H9 (cell line): Measurements from ENCODE around the gene ETV6. TPM values are rescaled to one million over a fixed set of nuclear protein-coding genes. Genes with fewer than 3 reads are reported as not detected.

Experiments
- DNase-seq: peaks from one replicate; pipeline ENCODE4 v3.0.0-alpha.2; 2017
- H2AFZ ChIP-seq: one replicate; pipeline ENCODE4 v1.6.1; 2013; ENCODE audit warnings: mild to moderate bottlenecking, low read length, control low read depth, moderate library complexity
- H2AK5ac ChIP-seq: 2 replicates; pipeline ENCODE4 v1.6.1; 2013; ENCODE audit warnings: low read length, control low read depth, mixed read lengths; ENCODE audit not compliant: insufficient read length
- H2BK120ac ChIP-seq: one replicate; pipeline ENCODE4 v1.6.1; 2013; ENCODE audit warnings: low read depth, mild to moderate bottlenecking, low read length, control low read depth, inconsistent platforms; ENCODE audit not compliant: poor library complexity, severe bottlenecking
- H2BK12ac ChIP-seq: 2 replicates; pipeline ENCODE4 v1.6.1; 2013; ENCODE audit warnings: low read length, control low read depth, mixed read lengths, low read depth; ENCODE audit not compliant: insufficient read length
- H2BK15ac ChIP-seq: 2 replicates; pipeline ENCODE4 v1.6.1; 2013; ENCODE audit warnings: low read depth, low read length, control low read depth
- H2BK20ac ChIP-seq: one replicate; pipeline ENCODE4 v1.6.1; 2013; ENCODE audit warnings: low read depth, mild to moderate bottlenecking, low read length, control low read depth, inconsistent platforms; ENCODE audit not compliant: poor library complexity, severe bottlenecking
- H2BK5ac ChIP-seq: 2 replicates; pipeline ENCODE4 v1.6.1; 2013; ENCODE audit warnings: low read length, control low read depth, mixed read lengths; ENCODE audit not compliant: insufficient read length
- H3K14ac ChIP-seq: 2 replicates; pipeline ENCODE4 v1.6.1; 2013; ENCODE audit warnings: low read length, control low read depth; ENCODE audit not compliant: insufficient read depth
- H3K18ac ChIP-seq: 2 replicates; pipeline ENCODE4 v1.6.1; 2013; ENCODE audit warnings: low read depth, mild to moderate bottlenecking, mixed read lengths, low read length, control low read depth; ENCODE audit not compliant: insufficient read length
- H3K23ac ChIP-seq: 2 replicates; pipeline ENCODE4 v1.6.1; 2013; ENCODE audit warnings: low read length, control low read depth, mixed read lengths, low read depth; ENCODE audit not compliant: insufficient read length
- H3K23me2 ChIP-seq: 2 replicates; pipeline ENCODE4 v1.6.1; 2013; ENCODE audit warnings: low read depth, mild to moderate bottlenecking, mixed read lengths, low read length, control low read depth; ENCODE audit not compliant: insufficient read length, poor library complexity, severe bottlenecking
- H3K27ac ChIP-seq: 2 replicates; pipeline ENCODE4 v1.5.1; 2013; ENCODE audit warnings: low read length, control low read depth, mixed read lengths, low read depth; ENCODE audit not compliant: insufficient read length
- H3K27me3 ChIP-seq: 2 replicates; pipeline ENCODE4 v1.6.1; 2013; ENCODE audit warnings: low read length, control low read depth, inconsistent platforms; ENCODE audit not compliant: insufficient read depth
- H3K4ac ChIP-seq: 2 replicates; pipeline ENCODE4 v1.6.1; 2013; ENCODE audit warnings: low read depth, mild to moderate bottlenecking, control low read depth, inconsistent platforms, low read length, moderate library complexity
- H3K4me1 ChIP-seq: 2 replicates; pipeline ENCODE4 v1.6.1; 2013; ENCODE audit warnings: low read length, control low read depth, inconsistent platforms; ENCODE audit not compliant: insufficient read depth
- H3K4me2 ChIP-seq: 2 replicates; pipeline ENCODE4 v1.6.1; 2013; ENCODE audit warnings: low read length, control low read depth, mixed read lengths; ENCODE audit not compliant: insufficient read length, insufficient read depth
- H3K56ac ChIP-seq: 2 replicates; pipeline ENCODE4 v1.6.1; 2013; ENCODE audit warnings: low read depth, mild to moderate bottlenecking, mixed read lengths, low read length, control low read depth; ENCODE audit not compliant: insufficient read length
- H3K79me1 ChIP-seq: 2 replicates; pipeline ENCODE4 v1.6.1; 2013; ENCODE audit warnings: low read depth, mild to moderate bottlenecking, moderate library complexity, low read length, control low read depth, inconsistent platforms; ENCODE audit not compliant: insufficient read depth, poor library complexity, severe bottlenecking
- H3K79me2 ChIP-seq: 2 replicates; pipeline ENCODE4 v1.6.1; 2013; ENCODE audit warnings: low read length, control low read depth, inconsistent platforms; ENCODE audit not compliant: insufficient read depth
- H3K9ac ChIP-seq: 2 replicates; pipeline ENCODE4 v1.6.1; 2013; ENCODE audit warnings: low read length, control low read depth, mixed read lengths; ENCODE audit not compliant: insufficient read length; ENCODE audit errors: extremely low read depth
- H3K9me3 ChIP-seq: one replicate; pipeline ENCODE4 v1.6.1; 2013; ENCODE audit warnings: low read depth, low read length, inconsistent platforms; ENCODE audit not compliant: control insufficient read depth
- H3T11ph ChIP-seq: one replicate; pipeline ENCODE4 v1.6.1; 2013; ENCODE audit warnings: mild to moderate bottlenecking, low read length, control low read depth, inconsistent platforms
- H4K20me1 ChIP-seq: one replicate; pipeline ENCODE4 v1.6.1; 2013; ENCODE audit not compliant: control insufficient read depth, insufficient read length, insufficient read depth
- H4K5ac ChIP-seq: 2 replicates; pipeline ENCODE4 v1.6.1; 2013; ENCODE audit warnings: low read depth, mild to moderate bottlenecking, mixed read lengths, low read length, control low read depth; ENCODE audit not compliant: insufficient read length
- H4K8ac ChIP-seq: replicated peaks from 2 replicates; pipeline ENCODE4 v1.6.1; 2013; ENCODE audit warnings: low read length, control low read depth, mixed read lengths, low read depth; ENCODE audit not compliant: insufficient read length
- H4K91ac ChIP-seq: 2 replicates; pipeline ENCODE4 v1.6.1; 2013; ENCODE audit warnings: low read depth, mild to moderate bottlenecking, moderate library complexity, mixed read lengths, low read length, control low read depth; ENCODE audit not compliant: insufficient read length
- H3K27ac Mint-ChIP-seq, 3 experiments: 2 replicates in 2 of 3; 3 replicates in 1 of 3; pipeline ENCODE4 v1.8.0; 2020 to 2021; ENCODE audit warnings: mixed read lengths in 3 of 3, mild to moderate bottlenecking in 1 of 3, moderate library complexity in 1 of 3
- H3K27me3 Mint-ChIP-seq: 2 replicates; pipeline ENCODE4 v1.8.0; 2021; ENCODE audit warnings: low read depth, mild to moderate bottlenecking, moderate library complexity, mixed read lengths
- H3K36me3 Mint-ChIP-seq, 3 experiments: 2 replicates in 2 of 3; 3 replicates in 1 of 3; pipeline ENCODE4 v1.8.0; 2020 to 2021; ENCODE audit warnings: low read depth in 3 of 3, mixed read lengths in 3 of 3; ENCODE audit not compliant: insufficient read depth in 1 of 3
- H3K4me1 Mint-ChIP-seq, 2 experiments: 2 replicates each; pipeline ENCODE4 v1.8.0; 2020; ENCODE audit warnings: mixed read lengths in 2 of 2
- H3K4me3 Mint-ChIP-seq, 2 experiments: 2 replicates in 1 of 2; 3 replicates in 1 of 2; pipeline ENCODE4 v1.8.0; 2020 to 2021; ENCODE audit warnings: mild to moderate bottlenecking in 2 of 2, mixed read lengths in 2 of 2, moderate library complexity in 1 of 2
- H3K9me3 Mint-ChIP-seq, 2 experiments: 2 replicates in 1 of 2; 3 replicates in 1 of 2; pipeline ENCODE4 v1.8.0; 2020; ENCODE audit warnings: mild to moderate bottlenecking in 2 of 2, mixed read lengths in 2 of 2, moderate library complexity in 1 of 2
- WGBS: extraction: QIAGEN DNeasy Blood & Tissue Kit; methylation state at CpG from one replicate; pipeline ENCODE4 v1.1.7; 2013; ENCODE audit warnings: missing lambda C conversion rate, low lambda C conversion rate, mixed read lengths; ENCODE audit not compliant: insufficient read length; ENCODE audit errors: extremely low coverage; 5-methylcytosine and 5-hydroxymethylcytosine counted together
- total RNA-seq: library from RNA; stranded (reverse); gene quantifications from 2 replicates; pipeline ENCODE4 v1.2.1, GENCODE V29; 2021
- TF ChIP-seq, protein P1 (sequence below): fragments of 200-600 bp; sonication (generic); conservative IDR thresholded peaks from 3 replicates; pipeline ENCODE4 v1.8.0; 2021; ENCODE audit warnings: antibody characterized with exemption, mild to moderate bottlenecking

Gene ETV6
- total RNA-seq, 1 experiment from 2014 or later, result 28.7 TPM

- Histone ChIP-seq H3K9ac (no peak overlapping the region), H3K4me1 (peaks cover 10% of the 10 kb centered on the region; the same call in 1 of the 2 replicates), H3K27me3 (no peaks in the 10 kb centered on the region), H3K23ac (no peak overlapping the region), H3K79me1 (no peaks in the 10 kb centered on the region), H3K14ac (no peak overlapping the region), H2BK12ac (no peak overlapping the region), H3K79me2 (no peaks in the 10 kb centered on the region), H2BK120ac (no peak overlapping the region), H2AK5ac (no peak overlapping the region), H3K27ac (no peak overlapping the region), H4K20me1 (no peaks in the 10 kb centered on the region), H3K4ac (no peak overlapping the region), H2BK5ac (no peak overlapping the region), H3K23me2 (no peaks in the 10 kb centered on the region), H4K91ac (no peak overlapping the region), H2BK15ac (no peak overlapping the region), H2BK20ac (no peak overlapping the region), H3T11ph (no peak overlapping the region), H3K4me2 (no peak overlapping the region), H3K18ac (no peak overlapping the region), H2AFZ (no peak overlapping the region), H4K5ac (no peak overlapping the region), H3K9me3 (no peaks in the 10 kb centered on the region), H3K56ac (no peak overlapping the region), H4K8ac (no peak overlapping the region)
- H3K27ac Mint-ChIP-seq, result no peak overlapping the region
- TF ChIP-seq, protein P1, sequence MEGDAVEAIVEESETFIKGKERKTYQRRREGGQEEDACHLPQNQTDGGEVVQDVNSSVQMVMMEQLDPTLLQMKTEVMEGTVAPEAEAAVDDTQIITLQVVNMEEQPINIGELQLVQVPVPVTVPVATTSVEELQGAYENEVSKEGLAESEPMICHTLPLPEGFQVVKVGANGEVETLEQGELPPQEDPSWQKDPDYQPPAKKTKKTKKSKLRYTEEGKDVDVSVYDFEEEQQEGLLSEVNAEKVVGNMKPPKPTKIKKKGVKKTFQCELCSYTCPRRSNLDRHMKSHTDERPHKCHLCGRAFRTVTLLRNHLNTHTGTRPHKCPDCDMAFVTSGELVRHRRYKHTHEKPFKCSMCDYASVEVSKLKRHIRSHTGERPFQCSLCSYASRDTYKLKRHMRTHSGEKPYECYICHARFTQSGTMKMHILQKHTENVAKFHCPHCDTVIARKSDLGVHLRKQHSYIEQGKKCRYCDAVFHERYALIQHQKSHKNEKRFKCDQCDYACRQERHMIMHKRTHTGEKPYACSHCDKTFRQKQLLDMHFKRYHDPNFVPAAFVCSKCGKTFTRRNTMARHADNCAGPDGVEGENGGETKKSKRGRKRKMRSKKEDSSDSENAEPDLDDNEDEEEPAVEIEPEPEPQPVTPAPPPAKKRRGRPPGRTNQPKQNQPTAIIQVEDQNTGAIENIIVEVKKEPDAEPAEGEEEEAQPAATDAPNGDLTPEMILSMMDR, result no peak; the same call in 2 of the 3 replicates
- no peak overlapping the region for H3K4me3 Mint-ChIP-seq
- H3K36me3 Mint-ChIP-seq, result no peaks in the 10 kb centered on the region
- H3K4me1 Mint-ChIP-seq, result peaks cover 42 to 48% of the 10 kb centered on the region in 2 experiments
- no peak for DNase-seq
- no peaks in the 10 kb centered on the region for H3K27me3 Mint-ChIP-seq
- H3K9me3 Mint-ChIP-seq, result no peaks in the 10 kb centered on the region
- WGBS, result no CpG with 5 or more reads among the region's 2 CpGs
Measured at GRCh38 chr12:11722071-11722470, 72.6 kb downstream of the ETV6 start.
